Keratinocyte (primary cell): Measurements from ENCODE around the gene VKORC1L1. TPM values are rescaled to one million over a fixed set of nuclear protein-coding genes. Genes with fewer than 3 reads are reported as not detected.
"Not testable (repeated sequence)": the region's sequence is repeated elsewhere in the genome, so short reads cannot be mapped to it uniquely, and the experiment has no call there.

Source experiments
- DNase-seq: peaks from one replicate; pipeline ENCODE4 v3.0.0-alpha.2; 2011; ENCODE audit warnings: low read depth, missing footprints, low spot score
- FAIRE-seq: peaks from 2 replicates; lab custom pipeline; 2011; peaks lifted over from hg19 to GRCh38; lab: Jason Lieb, UNC
- H2AFZ ChIP-seq: 2 replicates; pipeline ENCODE4 v1.6.0; 2012; ENCODE audit warnings: low read length, control low read depth, inconsistent platforms; ENCODE audit not compliant: control insufficient read depth
- H3K27ac ChIP-seq: 2 replicates; pipeline ENCODE4 v1.5.1; 2011; ENCODE audit warnings: low read length; ENCODE audit not compliant: control insufficient read depth, insufficient read depth
- H3K27me3 ChIP-seq: 3 replicates; pipeline ENCODE4 v1.6.0; 2011; ENCODE audit warnings: low read length; ENCODE audit not compliant: control insufficient read depth, insufficient read depth; ENCODE audit errors: extremely low read depth
- H3K36me3 ChIP-seq, 2 experiments: 2 replicates in 1 of 2; 3 replicates in 1 of 2; pipeline ENCODE4 v1.5.1; 2011; ENCODE audit warnings: low read length in 2 of 2, mild to moderate bottlenecking in 1 of 2; ENCODE audit not compliant: control insufficient read depth in 2 of 2, insufficient read depth in 2 of 2; ENCODE audit errors: extremely low read depth in 1 of 2
- H3K4me1 ChIP-seq: 3 replicates; pipeline ENCODE4 v1.5.1; 2011; ENCODE audit warnings: low read length; ENCODE audit not compliant: control insufficient read depth, insufficient read depth; ENCODE audit errors: extremely low read depth
- H3K4me2 ChIP-seq: 3 replicates; pipeline ENCODE4 v1.6.0; 2011; ENCODE audit warnings: low read depth, low read length; ENCODE audit not compliant: control insufficient read depth, insufficient read depth; ENCODE audit errors: extremely low read depth
- H3K4me3 ChIP-seq, 3 experiments: fragments of 200-600 bp in 1 of 3; sonication (generic) in 1 of 3; 2 replicates in 2 of 3; 3 replicates in 1 of 3; pipeline ENCODE4 v1.5.1; 2011 to 2016; ENCODE audit warnings: low read length in 3 of 3, mild to moderate bottlenecking in 3 of 3, control low read depth in 2 of 3, inconsistent platforms in 1 of 3, low read depth in 1 of 3, mixed read lengths in 1 of 3, mixed run types in 1 of 3, moderate library complexity in 1 of 3; ENCODE audit not compliant: control insufficient read depth in 2 of 3, insufficient read depth in 2 of 3; ENCODE audit errors: extremely low read depth in 1 of 3
- H3K79me2 ChIP-seq: 2 replicates; pipeline ENCODE4 v1.6.0; 2012; ENCODE audit warnings: low read length; ENCODE audit not compliant: control insufficient read depth, insufficient read depth
- H3K9ac ChIP-seq: 3 replicates; pipeline ENCODE4 v1.6.0; 2011; ENCODE audit warnings: low read length; ENCODE audit not compliant: control insufficient read depth, insufficient read depth; ENCODE audit errors: extremely low read depth
- H3K9me1 ChIP-seq: 3 replicates; pipeline ENCODE4 v1.6.0; 2011; ENCODE audit warnings: low read length; ENCODE audit not compliant: control insufficient read depth, insufficient read depth; ENCODE audit errors: extremely low read depth
- H3K9me3 ChIP-seq: 2 replicates; pipeline ENCODE4 v1.5.1; 2012; ENCODE audit warnings: low read depth, low read length; ENCODE audit not compliant: control insufficient read depth
- H4K20me1 ChIP-seq: 3 replicates; pipeline ENCODE4 v1.6.0; 2011; ENCODE audit warnings: low read length; ENCODE audit not compliant: control insufficient read depth, insufficient read depth; ENCODE audit errors: extremely low read depth
- EZH2 ChIP-seq: IDR thresholded peaks from one replicate; pipeline ENCODE4 v1.6.1; 2012; ENCODE audit warnings: inconsistent platforms, mild to moderate bottlenecking, low read length, moderate library complexity
- dilution Hi-C: fragments of 300-500 bp; cut with MboI; formaldehyde crosslinking; loops from one replicate; pipeline ENCODE4 v1.7.0; 2020; ENCODE audit warnings: low sequenced_read_pairs; ENCODE audit not compliant: extremely low pct_ligation_motif_present
- polyA plus RNA-seq, 5 experiments: library from polyadenylated mRNA; depleted of rRNA in 3 of 5; stranded (reverse) in 3 of 5; stranded (forward) in 1 of 5; unstranded in 1 of 5; fragments of >200 nt; gene quantifications; 1 replicate in 1 of 5; 2 replicates in 3 of 5; 3 replicates in 1 of 5; pipeline versions ENCODE4 v1.2.1 to v1.2.3, GENCODE V29; 2011 to 2012; ENCODE audit warnings: missing spikeins in 2 of 5, low read depth in 1 of 5, low replicate concordance in 1 of 5
- TF ChIP-seq, protein P1 (sequence below), 3 experiments: IDR thresholded peaks in 1 of 3; conservative IDR thresholded peaks in 1 of 3; optimal IDR thresholded peaks in 1 of 3; 2 replicates in 2 of 3; 3 replicates in 1 of 3; pipeline versions ENCODE3 to v1.5.1; 2011; ENCODE audit warnings: low read length in 3 of 3, mild to moderate bottlenecking in 3 of 3, moderate library complexity in 2 of 3, control low read depth in 1 of 3, inconsistent platforms in 1 of 3; ENCODE audit not compliant: insufficient read depth in 2 of 3; ENCODE audit errors: extremely low read depth in 1 of 3

VKORC1L1 gene
- polyA plus RNA-seq, 1 donor (not counting 4 experiments of a cell fraction or from before 2014, with no cell fraction given): 19.4 TPM

DNA sequence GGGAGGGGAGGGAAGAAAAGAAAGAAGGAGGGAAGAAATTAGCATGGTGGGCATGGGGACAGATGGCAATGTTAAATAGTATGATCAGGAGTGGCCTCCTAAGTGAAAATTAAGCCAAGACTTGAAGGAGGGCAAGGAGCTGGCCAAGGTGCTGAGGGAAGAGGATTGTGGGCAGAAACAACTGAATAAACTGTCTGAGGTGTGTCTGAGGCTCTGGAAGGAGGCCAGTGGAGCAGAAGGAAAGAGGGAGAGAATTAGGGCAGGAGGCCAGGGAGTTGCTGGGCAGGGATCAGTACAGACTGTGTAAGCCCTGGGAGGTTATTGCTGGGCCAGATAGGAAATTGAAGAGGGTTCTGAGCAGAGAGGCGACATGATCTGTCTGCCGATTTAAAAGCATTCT, 40.6 kb upstream of the VKORC1L1 start:
- no peak overlapping the region for H3K9ac ChIP-seq
- dilution Hi-C loops: no loop called here
- H3K4me1 ChIP-seq: peaks cover 1% of the 10 kb centered on the region
- H3K79me2 ChIP-seq: no peaks in the 10 kb centered on the region
- no peaks in the 10 kb centered on the region for H3K9me1 ChIP-seq
- H3K4me3 ChIP-seq: no peak overlapping the region
- H3K36me3 ChIP-seq: no peaks in the 10 kb centered on the region
- no peaks in the 10 kb centered on the region for H3K9me3 ChIP-seq
- no peaks in the 10 kb centered on the region for H3K27me3 ChIP-seq
- H3K4me2 ChIP-seq: no peak overlapping the region
- TF ChIP-seq, protein P1, sequence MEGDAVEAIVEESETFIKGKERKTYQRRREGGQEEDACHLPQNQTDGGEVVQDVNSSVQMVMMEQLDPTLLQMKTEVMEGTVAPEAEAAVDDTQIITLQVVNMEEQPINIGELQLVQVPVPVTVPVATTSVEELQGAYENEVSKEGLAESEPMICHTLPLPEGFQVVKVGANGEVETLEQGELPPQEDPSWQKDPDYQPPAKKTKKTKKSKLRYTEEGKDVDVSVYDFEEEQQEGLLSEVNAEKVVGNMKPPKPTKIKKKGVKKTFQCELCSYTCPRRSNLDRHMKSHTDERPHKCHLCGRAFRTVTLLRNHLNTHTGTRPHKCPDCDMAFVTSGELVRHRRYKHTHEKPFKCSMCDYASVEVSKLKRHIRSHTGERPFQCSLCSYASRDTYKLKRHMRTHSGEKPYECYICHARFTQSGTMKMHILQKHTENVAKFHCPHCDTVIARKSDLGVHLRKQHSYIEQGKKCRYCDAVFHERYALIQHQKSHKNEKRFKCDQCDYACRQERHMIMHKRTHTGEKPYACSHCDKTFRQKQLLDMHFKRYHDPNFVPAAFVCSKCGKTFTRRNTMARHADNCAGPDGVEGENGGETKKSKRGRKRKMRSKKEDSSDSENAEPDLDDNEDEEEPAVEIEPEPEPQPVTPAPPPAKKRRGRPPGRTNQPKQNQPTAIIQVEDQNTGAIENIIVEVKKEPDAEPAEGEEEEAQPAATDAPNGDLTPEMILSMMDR (optimal IDR thresholded peaks at IDR 0.05 in 1 of 3, IDR thresholded peaks at IDR 0.05 in 1 of 3, conservative IDR thresholded peaks at IDR 0.05 in 1 of 3; ENCODE audit: extremely low read depth in 1 of 3, insufficient read depth in 2 of 3, low read length in 3 of 3): no peak
- TF ChIP-seq EZH2: no peak
- no peak for DNase-seq
- H2AFZ ChIP-seq: no peak overlapping the region
- no peak overlapping the region for H3K27ac ChIP-seq
- no peaks in the 10 kb centered on the region for H4K20me1 ChIP-seq
- FAIRE-seq: no peak

DNA sequence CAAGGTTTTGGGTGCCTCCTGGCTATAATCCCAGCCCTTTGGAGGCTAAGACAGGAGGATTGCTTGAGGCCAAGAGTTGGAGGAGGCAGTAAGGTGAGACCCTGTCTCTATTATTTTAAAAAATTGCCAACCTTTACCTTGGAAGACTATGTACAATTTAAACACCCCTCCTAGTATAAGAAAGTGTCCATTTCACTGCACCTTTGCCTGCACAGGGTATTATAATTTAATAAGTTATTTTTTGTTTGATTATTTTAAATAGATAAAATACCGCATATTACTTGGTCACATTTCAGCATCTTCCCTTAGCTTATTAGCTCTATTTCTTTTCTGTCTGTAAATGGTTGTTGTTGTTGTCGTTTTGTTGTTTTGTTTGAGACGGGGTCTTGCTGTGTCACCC, 36.2 kb upstream of the VKORC1L1 start:
- H3K4me1 ChIP-seq, H3K27ac ChIP-seq, H3K9me3 ChIP-seq, H3K9ac ChIP-seq, H3K79me2 ChIP-seq, H4K20me1 ChIP-seq, H3K36me3 ChIP-seq, H3K9me1 ChIP-seq, H2AFZ ChIP-seq, DNase-seq, dilution Hi-C loops, H3K27me3 ChIP-seq, H3K4me2 ChIP-seq, FAIRE-seq, H3K4me3 ChIP-seq: not testable (repeated sequence)

DNA sequence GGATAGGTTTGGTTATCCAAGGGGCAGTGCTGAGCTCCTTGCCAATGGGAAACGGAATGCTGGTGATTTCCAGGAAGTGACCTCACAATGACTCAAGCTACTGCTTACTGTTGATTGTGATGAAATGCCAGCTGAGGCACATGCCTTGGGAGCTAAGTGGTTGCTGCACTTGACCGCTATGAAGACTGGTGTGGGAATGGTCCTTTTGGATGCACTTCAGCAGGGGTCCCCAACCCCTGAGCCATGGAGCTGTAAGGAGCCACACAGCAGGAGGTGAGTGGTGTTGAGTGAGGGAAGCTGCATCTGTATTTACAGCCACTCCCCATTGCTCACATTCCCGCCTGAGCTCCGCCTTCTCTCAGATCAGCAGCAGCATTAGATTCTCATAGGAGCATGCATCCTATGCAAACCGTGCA, 35.3 kb upstream of the VKORC1L1 start:
- H4K20me1 ChIP-seq, DNase-seq, H3K9me3 ChIP-seq, H3K4me2 ChIP-seq, H3K4me3 ChIP-seq, H3K4me1 ChIP-seq, dilution Hi-C loops, H3K27ac ChIP-seq, H3K27me3 ChIP-seq, FAIRE-seq, H2AFZ ChIP-seq, H3K9me1 ChIP-seq, H3K9ac ChIP-seq, H3K36me3 ChIP-seq, H3K79me2 ChIP-seq: not testable (repeated sequence)
